Activated naive CD4-positive, alpha-beta T cell treated with anti-CD3 and anti-CD28 coated beads for 36 hours (primary cell): ENCODE measurements around the gene PAX6. TPM values are rescaled to one million over a fixed set of nuclear protein-coding genes. Genes with fewer than 3 reads are reported as not detected.

Experiments
- CTCF ChIA-PET: fragments of 350-600 bp; sonication (Branson Sonifier 250); formaldehyde crosslinking; loops from one replicate; lab custom pipeline; 2021; ENCODE audit warnings: antibody characterized with exemption; lab: Charles Lee
- DNase-seq: peaks from one replicate; pipeline ENCODE4 v3.0.0-alpha.2; 2020
- H3K27ac Mint-ChIP-seq: one replicate; pipeline ENCODE4 v1.8.0; 2021; ENCODE audit warnings: mild to moderate bottlenecking, mixed read lengths
- H3K27me3 Mint-ChIP-seq: one replicate; pipeline ENCODE4 v1.8.0; 2021; ENCODE audit warnings: low read depth, mixed read lengths
- H3K36me3 Mint-ChIP-seq: one replicate; pipeline ENCODE4 v1.8.0; 2021; ENCODE audit warnings: low read depth, mixed read lengths
- H3K4me1 Mint-ChIP-seq: one replicate; pipeline ENCODE4 v1.8.0; 2021; ENCODE audit warnings: low read depth, mixed read lengths
- H3K4me3 Mint-ChIP-seq: one replicate; pipeline ENCODE4 v1.8.0; 2021; ENCODE audit warnings: mild to moderate bottlenecking, moderate library complexity, mixed read lengths
- H3K9me3 Mint-ChIP-seq: one replicate; pipeline ENCODE4 v1.8.0; 2021; ENCODE audit warnings: mixed read lengths
- intact Hi-C: fragments of 100-400 bp; cut with micrococcal nuclease; formaldehyde crosslinking; loops from one replicate; pipeline ENCODE4 v1.15.1; 2023
- total RNA-seq, 2 experiments: library from RNA; stranded (reverse); gene quantifications; one replicate each; pipeline ENCODE4 v1.2.3, GENCODE V29; 2021

PAX6 gene
- total RNA-seq, 2 experiments from 2014 or later = 1.5 TPM

- CTCF ChIA-PET = interaction anchor here (0.8 kb wide), 1 partner anchor 12 kb away, joined by 3 read pairs; no protein-coding TSS in a partner anchor
- DNase-seq = peak; percentile 17
- intact Hi-C loops = loop anchor here (1.0 kb wide), 1 partner anchor 8 kb away; no protein-coding TSS in a partner anchor
- H3K27me3 Mint-ChIP-seq = peaks cover 87% of the 10 kb centered on the region
- H3K4me1 Mint-ChIP-seq = peaks cover 45% of the 10 kb centered on the region
- H3K4me3 Mint-ChIP-seq = peak overlapping the region; percentile 63
- H3K36me3 Mint-ChIP-seq = peaks cover 7% of the 10 kb centered on the region
- no peak overlapping the region for H3K27ac Mint-ChIP-seq
- H3K9me3 Mint-ChIP-seq = peaks cover 2% of the 10 kb centered on the region
These were observed 6.6 kb downstream of the PAX6 start for GRCh38 chr11:31804312-31805036.

GRCh38 chr11:31803813-31804311 lies 7.3 kb downstream of the PAX6 start:
- peaks cover 2% of the 10 kb centered on the region for H3K9me3 Mint-ChIP-seq
- no peak overlapping the region for H3K27ac Mint-ChIP-seq
- peak overlapping the region; percentile 63 for H3K4me3 Mint-ChIP-seq
- CTCF ChIA-PET = interaction anchor here (0.8 kb wide), 1 partner anchor 13 kb away, joined by 3 read pairs; no protein-coding TSS in a partner anchor
- peaks cover 86% of the 10 kb centered on the region for H3K27me3 Mint-ChIP-seq
- intact Hi-C loops = loop anchor here (1.0 to 2.0 kb wide), 2 partner anchors 8 to 13 kb away; no protein-coding TSS in a partner anchor
- peaks cover 43% of the 10 kb centered on the region for H3K4me1 Mint-ChIP-seq
- peak; percentile 30 for DNase-seq
- H3K36me3 Mint-ChIP-seq = peaks cover 7% of the 10 kb centered on the region

- intact Hi-C loops = loop anchor here (2.0 kb wide), 1 partner anchor 14 kb away; no protein-coding TSS in a partner anchor
- Mint-ChIP-seq H3K4me3 (no peak overlapping the region), H3K27ac (peak overlapping the region; percentile 32), H3K27me3 (peaks cover 84% of the 10 kb centered on the region), H3K4me1 (peaks cover 45% of the 10 kb centered on the region), H3K36me3 (peaks cover 7% of the 10 kb centered on the region), H3K9me3 (peaks cover 2% of the 10 kb centered on the region)
- CTCF ChIA-PET = no interaction called here
- DNase-seq = peak; percentile 13
These were observed 7.9 kb downstream of the PAX6 start for GRCh38 chr11:31802990-31803812.

GRCh38 chr11:31802609-31802989 lies 8.5 kb downstream of the PAX6 start:
- H3K4me1 Mint-ChIP-seq = peaks cover 49% of the 10 kb centered on the region
- peaks cover 2% of the 10 kb centered on the region for H3K9me3 Mint-ChIP-seq
- no peak overlapping the region for H3K4me3 Mint-ChIP-seq
- no peak for DNase-seq
- H3K36me3 Mint-ChIP-seq = peaks cover 7% of the 10 kb centered on the region
- intact Hi-C loops = loop anchor here (2.0 kb wide), 1 partner anchor 14 kb away; no protein-coding TSS in a partner anchor
- CTCF ChIA-PET = no interaction called here
- peaks cover 84% of the 10 kb centered on the region for H3K27me3 Mint-ChIP-seq
- no peak overlapping the region for H3K27ac Mint-ChIP-seq

GRCh38 chr11:31802000-31802551 lies 9.0 kb downstream of the PAX6 start:
- Mint-ChIP-seq H3K36me3 (peaks cover 7% of the 10 kb centered on the region), H3K27me3 (peaks cover 83% of the 10 kb centered on the region), H3K4me3 (no peak overlapping the region), H3K9me3 (peaks cover 2% of the 10 kb centered on the region), H3K4me1 (peaks cover 51% of the 10 kb centered on the region), H3K27ac (no peak overlapping the region)
- DNase-seq = no peak
- CTCF ChIA-PET = no interaction called here
- intact Hi-C loops = loop anchor here (2.0 kb wide), 1 partner anchor 15 kb away; no protein-coding TSS in a partner anchor

- Mint-ChIP-seq H3K27me3 (peaks cover 82% of the 10 kb centered on the region), H3K36me3 (peaks cover 7% of the 10 kb centered on the region), H3K27ac (no peak overlapping the region), H3K4me3 (no peak overlapping the region), H3K9me3 (peaks cover 2% of the 10 kb centered on the region), H3K4me1 (peaks cover 53% of the 10 kb centered on the region)
- intact Hi-C loops = no loop called here
- CTCF ChIA-PET = no interaction called here
- no peak for DNase-seq
These were observed 9.8 kb downstream of the PAX6 start for GRCh38 chr11:31801298-31801702.

GRCh38 chr11:31800398-31801265 lies 10.5 kb downstream of the PAX6 start:
- Mint-ChIP-seq H3K4me1 (peaks cover 52% of the 10 kb centered on the region), H3K36me3 (peaks cover 7% of the 10 kb centered on the region), H3K9me3 (peaks cover 2% of the 10 kb centered on the region), H3K27ac (no peak overlapping the region), H3K4me3 (no peak overlapping the region), H3K27me3 (peaks cover 87% of the 10 kb centered on the region)
- intact Hi-C loops = loop anchor here (1.0 kb wide), 1 partner anchor 8 kb away; no protein-coding TSS in a partner anchor
- CTCF ChIA-PET = interaction anchor here (0.6 kb wide), 1 partner anchor 103 kb away, joined by 3 read pairs; no protein-coding TSS in a partner anchor
- no peak for DNase-seq

- Mint-ChIP-seq H3K9me3 (peaks cover 2% of the 10 kb centered on the region), H3K4me3 (peak overlapping the region; percentile 10), H3K27ac (no peak overlapping the region), H3K27me3 (peaks cover 80% of the 10 kb centered on the region), H3K36me3 (peaks cover 6% of the 10 kb centered on the region), H3K4me1 (peaks cover 45% of the 10 kb centered on the region)
- intact Hi-C loops = loop anchor here (1.0 kb wide), 1 partner anchor 9 kb away; no protein-coding TSS in a partner anchor
- CTCF ChIA-PET = no interaction called here
- no peak for DNase-seq
These were observed 11.4 kb downstream of the PAX6 start for GRCh38 chr11:31799435-31800397.

- peaks cover 2% of the 10 kb centered on the region for H3K9me3 Mint-ChIP-seq
- H3K27me3 Mint-ChIP-seq = peaks cover 70% of the 10 kb centered on the region
- H3K4me1 Mint-ChIP-seq = peaks cover 36% of the 10 kb centered on the region
- intact Hi-C loops = no loop called here
- peak overlapping the region; percentile 5 for H3K4me3 Mint-ChIP-seq
- DNase-seq = peak; percentile 53
- H3K27ac Mint-ChIP-seq = no peak overlapping the region
- CTCF ChIA-PET = interaction anchor here (0.7 kb wide), 1 partner anchor 143 kb away, joined by 4 read pairs; no protein-coding TSS in a partner anchor
- peaks cover 5% of the 10 kb centered on the region for H3K36me3 Mint-ChIP-seq
These were observed 12.3 kb downstream of the PAX6 start for GRCh38 chr11:31798554-31799434.
